Keratinocyte (primary cell): Measurements from ENCODE around the gene STXBP2. TPM values are rescaled to one million over a fixed set of nuclear protein-coding genes. Genes with fewer than 3 reads are reported as not detected.

ENCODE experiments used
- DNase-seq: peaks from one replicate; pipeline ENCODE4 v3.0.0-alpha.2; 2011; ENCODE audit warnings: low read depth, missing footprints, low spot score
- FAIRE-seq: peaks from 2 replicates; lab custom pipeline; 2011; peaks lifted over from hg19 to GRCh38; lab: Jason Lieb, UNC
- H2AFZ ChIP-seq: 2 replicates; pipeline ENCODE4 v1.6.0; 2012; ENCODE audit warnings: low read length, control low read depth, inconsistent platforms; ENCODE audit not compliant: control insufficient read depth
- H3K27ac ChIP-seq: 2 replicates; pipeline ENCODE4 v1.5.1; 2011; ENCODE audit warnings: low read length; ENCODE audit not compliant: control insufficient read depth, insufficient read depth
- H3K27me3 ChIP-seq: 3 replicates; pipeline ENCODE4 v1.6.0; 2011; ENCODE audit warnings: low read length; ENCODE audit not compliant: control insufficient read depth, insufficient read depth; ENCODE audit errors: extremely low read depth
- H3K36me3 ChIP-seq, 2 experiments: 2 replicates in 1 of 2; 3 replicates in 1 of 2; pipeline ENCODE4 v1.5.1; 2011; ENCODE audit warnings: low read length in 2 of 2, mild to moderate bottlenecking in 1 of 2; ENCODE audit not compliant: control insufficient read depth in 2 of 2, insufficient read depth in 2 of 2; ENCODE audit errors: extremely low read depth in 1 of 2
- H3K4me1 ChIP-seq: 3 replicates; pipeline ENCODE4 v1.5.1; 2011; ENCODE audit warnings: low read length; ENCODE audit not compliant: control insufficient read depth, insufficient read depth; ENCODE audit errors: extremely low read depth
- H3K4me2 ChIP-seq: 3 replicates; pipeline ENCODE4 v1.6.0; 2011; ENCODE audit warnings: low read depth, low read length; ENCODE audit not compliant: control insufficient read depth, insufficient read depth; ENCODE audit errors: extremely low read depth
- H3K4me3 ChIP-seq, 3 experiments: fragments of 200-600 bp in 1 of 3; sonication (generic) in 1 of 3; 2 replicates in 2 of 3; 3 replicates in 1 of 3; pipeline ENCODE4 v1.5.1; 2011 to 2016; ENCODE audit warnings: low read length in 3 of 3, mild to moderate bottlenecking in 3 of 3, control low read depth in 2 of 3, inconsistent platforms in 1 of 3, low read depth in 1 of 3, mixed read lengths in 1 of 3, mixed run types in 1 of 3, moderate library complexity in 1 of 3; ENCODE audit not compliant: control insufficient read depth in 2 of 3, insufficient read depth in 2 of 3; ENCODE audit errors: extremely low read depth in 1 of 3
- H3K79me2 ChIP-seq: 2 replicates; pipeline ENCODE4 v1.6.0; 2012; ENCODE audit warnings: low read length; ENCODE audit not compliant: control insufficient read depth, insufficient read depth
- H3K9ac ChIP-seq: 3 replicates; pipeline ENCODE4 v1.6.0; 2011; ENCODE audit warnings: low read length; ENCODE audit not compliant: control insufficient read depth, insufficient read depth; ENCODE audit errors: extremely low read depth
- H3K9me1 ChIP-seq: 3 replicates; pipeline ENCODE4 v1.6.0; 2011; ENCODE audit warnings: low read length; ENCODE audit not compliant: control insufficient read depth, insufficient read depth; ENCODE audit errors: extremely low read depth
- H3K9me3 ChIP-seq: 2 replicates; pipeline ENCODE4 v1.5.1; 2012; ENCODE audit warnings: low read depth, low read length; ENCODE audit not compliant: control insufficient read depth
- H4K20me1 ChIP-seq: 3 replicates; pipeline ENCODE4 v1.6.0; 2011; ENCODE audit warnings: low read length; ENCODE audit not compliant: control insufficient read depth, insufficient read depth; ENCODE audit errors: extremely low read depth
- CTCF ChIP-seq, 3 experiments: IDR thresholded peaks in 1 of 3; conservative IDR thresholded peaks in 1 of 3; optimal IDR thresholded peaks in 1 of 3; 2 replicates in 2 of 3; 3 replicates in 1 of 3; pipeline versions ENCODE3 to v1.5.1; 2011; ENCODE audit warnings: low read length in 3 of 3, mild to moderate bottlenecking in 3 of 3, moderate library complexity in 2 of 3, control low read depth in 1 of 3, inconsistent platforms in 1 of 3; ENCODE audit not compliant: insufficient read depth in 2 of 3; ENCODE audit errors: extremely low read depth in 1 of 3
- EZH2 ChIP-seq: IDR thresholded peaks from one replicate; pipeline ENCODE4 v1.6.1; 2012; ENCODE audit warnings: inconsistent platforms, mild to moderate bottlenecking, low read length, moderate library complexity
- dilution Hi-C: fragments of 300-500 bp; cut with MboI; formaldehyde crosslinking; loops from one replicate; pipeline ENCODE4 v1.7.0; 2020; ENCODE audit warnings: low sequenced_read_pairs; ENCODE audit not compliant: extremely low pct_ligation_motif_present
- polyA plus RNA-seq, 5 experiments: library from polyadenylated mRNA; depleted of rRNA in 3 of 5; stranded (reverse) in 3 of 5; stranded (forward) in 1 of 5; unstranded in 1 of 5; fragments of >200 nt; gene quantifications; 1 replicate in 1 of 5; 2 replicates in 3 of 5; 3 replicates in 1 of 5; pipeline versions ENCODE4 v1.2.1 to v1.2.3, GENCODE V29; 2011 to 2012; ENCODE audit warnings: missing spikeins in 2 of 5, low read depth in 1 of 5, low replicate concordance in 1 of 5

The STXBP2 gene
- polyA plus RNA-seq, 1 donor (not counting 4 experiments of a cell fraction or from before 2014, with no cell fraction given), result 58.8 TPM

DNA sequence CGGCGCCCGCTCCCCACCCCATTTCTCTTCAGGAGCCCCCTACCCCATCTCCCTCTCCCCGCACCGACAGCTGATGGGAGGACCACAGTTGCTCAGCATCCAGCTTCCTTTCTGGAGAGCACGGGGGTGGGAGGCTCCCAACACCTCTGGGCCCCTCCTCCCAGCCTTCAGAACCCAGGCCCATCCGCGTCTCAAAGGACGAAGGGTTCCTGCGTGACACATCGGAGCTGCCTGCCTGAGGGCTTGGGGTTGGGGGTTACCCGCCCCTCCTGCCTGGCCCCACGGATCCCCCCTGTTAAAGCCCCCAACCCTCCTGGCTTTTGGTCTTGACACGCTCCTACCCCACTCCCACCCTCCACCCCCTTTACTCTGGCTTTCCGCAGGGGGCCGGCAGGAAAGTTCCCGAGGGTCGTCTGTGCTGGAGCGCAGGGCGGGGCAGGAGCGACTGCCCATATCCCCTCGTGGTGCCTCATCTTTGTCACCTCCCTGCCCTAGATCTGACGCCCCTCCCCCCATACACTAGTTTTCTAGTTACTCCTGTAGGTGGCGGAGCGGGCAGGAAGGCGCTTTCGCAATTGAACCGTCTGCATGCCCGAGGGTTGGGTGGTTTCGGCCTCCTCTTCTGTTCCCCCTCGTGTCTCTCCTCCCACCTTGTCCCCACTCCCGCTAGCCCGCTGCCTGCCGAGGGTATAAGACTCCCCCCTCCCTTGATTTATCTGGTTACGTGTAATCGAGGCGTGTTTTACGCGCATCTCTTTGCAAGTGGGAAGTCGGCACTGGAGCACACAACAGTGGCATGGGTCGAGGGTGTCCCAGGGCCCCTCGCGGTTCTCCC lies 44.6 kb downstream of the STXBP2 start:
- DNase-seq (no peak), FAIRE-seq (no peak)
- peaks cover 16% of the 10 kb centered on the region for H3K79me2 ChIP-seq
- peaks cover 5% of the 10 kb centered on the region for H3K27me3 ChIP-seq
- H2AFZ ChIP-seq, result peak overlapping the region; percentile 66
- H3K4me1 ChIP-seq, result peaks cover 7% of the 10 kb centered on the region
- H3K4me3 ChIP-seq, result peak overlapping the region; percentile 73 to 99 (median 83)
- H3K9me3 ChIP-seq, result no peaks in the 10 kb centered on the region
- no peaks in the 10 kb centered on the region for H4K20me1 ChIP-seq
- dilution Hi-C loops, result no loop called here
- peak overlapping the region; percentile 85 for H3K9ac ChIP-seq
- TF ChIP-seq EZH2, result no peak
- peak; percentile 55 to 79 (median 61) for TF ChIP-seq CTCF (optimal IDR thresholded peaks at IDR 0.05 in 1 of 3, IDR thresholded peaks at IDR 0.05 in 1 of 3, conservative IDR thresholded peaks at IDR 0.05 in 1 of 3; ENCODE audit: extremely low read depth in 1 of 3, insufficient read depth in 2 of 3, low read length in 3 of 3)
- peak overlapping the region; percentile 64 for H3K27ac ChIP-seq
- peak overlapping the region; percentile 60 for H3K4me2 ChIP-seq
- no peaks in the 10 kb centered on the region for H3K9me1 ChIP-seq
- peaks cover 0 to 8% of the 10 kb centered on the region in 2 experiments for H3K36me3 ChIP-seq

GRCh38 chr19:7682175-7682855 lies 45.4 kb downstream of the STXBP2 start:
- H3K4me2 ChIP-seq, result peak overlapping the region; percentile 60

More at GRCh38 chr19:7682175-7682855, 45.4 kb downstream of the STXBP2 start:
- dilution Hi-C loops, result no loop called here
- peak overlapping the region in 1 of 3 experiments; percentile 99 for H3K4me3 ChIP-seq
- H3K27ac ChIP-seq, result no peak overlapping the region
- H3K9me3 ChIP-seq, result no peaks in the 10 kb centered on the region
- TF ChIP-seq EZH2 (no peak), CTCF (optimal IDR thresholded peaks at IDR 0.05 in 1 of 3, IDR thresholded peaks at IDR 0.05 in 1 of 3, conservative IDR thresholded peaks at IDR 0.05 in 1 of 3; ENCODE audit: extremely low read depth in 1 of 3, insufficient read depth in 2 of 3, low read length in 3 of 3) (no peak)
- FAIRE-seq (no peak), DNase-seq (no peak)
- no peaks in the 10 kb centered on the region for H4K20me1 ChIP-seq
- no peak overlapping the region for H2AFZ ChIP-seq
- no peaks in the 10 kb centered on the region for H3K9me1 ChIP-seq
- no peak overlapping the region for H3K9ac ChIP-seq
- peaks cover 4% of the 10 kb centered on the region for H3K27me3 ChIP-seq
- peaks cover 7% of the 10 kb centered on the region for H3K4me1 ChIP-seq
- peaks cover 0 to 8% of the 10 kb centered on the region in 2 experiments for H3K36me3 ChIP-seq
- peaks cover 16% of the 10 kb centered on the region for H3K79me2 ChIP-seq
